GM10266 (cell line): ENCODE data around the gene RAD9A.

Experiments used
- DNase-seq: peaks from one replicate; pipeline ENCODE4 v3.0.0; 2012; ENCODE audit errors: extremely low spot score
- TF ChIP-seq, protein P1 (sequence below): IDR thresholded peaks from 2 replicates; pipeline ENCODE4 v1.5.1; 2012; ENCODE audit warnings: mild to moderate bottlenecking, low read depth; ENCODE audit not compliant: control insufficient read depth, insufficient read depth; ENCODE audit errors: missing control alignments

The RAD9A gene

DNA sequence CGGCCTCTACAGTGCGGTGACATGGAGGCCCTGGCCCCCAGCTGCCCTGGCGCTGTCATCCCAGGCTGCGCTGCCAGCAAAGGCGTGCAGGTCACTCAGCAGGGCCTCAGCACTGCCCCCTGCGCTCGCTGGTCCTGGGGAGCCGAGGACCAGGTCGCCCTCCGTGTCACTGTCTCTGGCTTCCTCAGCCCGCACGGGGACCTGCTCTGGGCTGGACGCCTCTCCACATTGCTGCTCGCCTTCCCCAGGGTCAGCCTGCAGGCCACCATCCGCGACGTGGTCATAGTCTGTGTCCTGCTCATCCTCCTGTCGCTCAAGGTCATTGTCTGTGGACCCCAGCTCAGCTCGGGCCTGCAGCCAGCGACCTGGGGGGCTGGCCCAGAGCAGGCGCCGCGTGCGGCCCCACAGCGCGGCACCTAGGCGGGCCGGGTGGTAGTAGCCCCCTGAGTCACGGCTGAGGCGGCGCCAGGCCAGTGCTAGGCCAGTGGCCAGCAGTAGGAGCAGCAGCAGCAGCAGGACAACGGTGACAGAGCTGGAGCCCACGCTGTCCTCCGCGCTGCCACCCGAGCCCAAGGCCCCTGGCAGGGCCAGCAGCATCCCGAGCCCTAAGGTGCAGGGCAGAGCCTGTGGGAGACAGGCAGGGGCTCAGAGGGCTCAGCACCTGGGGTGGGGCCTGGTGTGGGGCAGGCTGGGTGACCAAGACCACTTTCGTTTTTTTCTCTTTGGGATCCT is 44.1 kb downstream of the RAD9A start:
- TF ChIP-seq, protein P1, sequence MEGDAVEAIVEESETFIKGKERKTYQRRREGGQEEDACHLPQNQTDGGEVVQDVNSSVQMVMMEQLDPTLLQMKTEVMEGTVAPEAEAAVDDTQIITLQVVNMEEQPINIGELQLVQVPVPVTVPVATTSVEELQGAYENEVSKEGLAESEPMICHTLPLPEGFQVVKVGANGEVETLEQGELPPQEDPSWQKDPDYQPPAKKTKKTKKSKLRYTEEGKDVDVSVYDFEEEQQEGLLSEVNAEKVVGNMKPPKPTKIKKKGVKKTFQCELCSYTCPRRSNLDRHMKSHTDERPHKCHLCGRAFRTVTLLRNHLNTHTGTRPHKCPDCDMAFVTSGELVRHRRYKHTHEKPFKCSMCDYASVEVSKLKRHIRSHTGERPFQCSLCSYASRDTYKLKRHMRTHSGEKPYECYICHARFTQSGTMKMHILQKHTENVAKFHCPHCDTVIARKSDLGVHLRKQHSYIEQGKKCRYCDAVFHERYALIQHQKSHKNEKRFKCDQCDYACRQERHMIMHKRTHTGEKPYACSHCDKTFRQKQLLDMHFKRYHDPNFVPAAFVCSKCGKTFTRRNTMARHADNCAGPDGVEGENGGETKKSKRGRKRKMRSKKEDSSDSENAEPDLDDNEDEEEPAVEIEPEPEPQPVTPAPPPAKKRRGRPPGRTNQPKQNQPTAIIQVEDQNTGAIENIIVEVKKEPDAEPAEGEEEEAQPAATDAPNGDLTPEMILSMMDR, result no peak
- no peak for DNase-seq

DNA sequence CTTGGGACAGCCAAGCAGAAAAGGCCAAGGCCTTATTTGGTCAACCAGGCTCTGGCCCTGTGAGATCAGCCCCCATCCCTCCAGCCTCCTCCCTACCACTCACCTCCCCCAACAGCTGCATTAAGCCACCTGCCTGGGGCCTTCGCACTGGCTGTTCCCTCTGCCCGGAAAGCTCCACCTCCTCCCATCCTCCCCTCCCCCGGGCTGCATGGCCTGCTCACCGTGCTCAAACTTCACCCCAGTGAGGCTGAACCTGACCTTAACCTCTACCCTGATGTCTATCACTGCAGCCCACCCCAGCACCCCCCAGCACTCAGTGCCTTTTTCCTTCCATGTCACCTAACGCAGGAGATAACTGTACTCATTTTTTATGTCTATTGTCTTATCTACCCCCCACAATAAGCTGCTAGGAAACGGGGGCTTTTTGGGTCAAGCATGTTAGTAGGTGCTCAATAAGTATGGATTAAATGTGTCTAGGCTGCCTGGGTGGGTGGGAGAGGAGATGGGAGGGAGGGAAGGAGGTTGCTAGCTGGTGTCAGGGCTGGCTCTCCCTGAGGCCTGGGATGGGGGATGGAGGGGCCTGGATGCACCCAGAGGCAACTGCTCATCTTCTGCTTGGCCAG is 44.8 kb downstream of the RAD9A start:
- TF ChIP-seq, protein P1, result no peak
- peak; percentile 93 for DNase-seq

DNA sequence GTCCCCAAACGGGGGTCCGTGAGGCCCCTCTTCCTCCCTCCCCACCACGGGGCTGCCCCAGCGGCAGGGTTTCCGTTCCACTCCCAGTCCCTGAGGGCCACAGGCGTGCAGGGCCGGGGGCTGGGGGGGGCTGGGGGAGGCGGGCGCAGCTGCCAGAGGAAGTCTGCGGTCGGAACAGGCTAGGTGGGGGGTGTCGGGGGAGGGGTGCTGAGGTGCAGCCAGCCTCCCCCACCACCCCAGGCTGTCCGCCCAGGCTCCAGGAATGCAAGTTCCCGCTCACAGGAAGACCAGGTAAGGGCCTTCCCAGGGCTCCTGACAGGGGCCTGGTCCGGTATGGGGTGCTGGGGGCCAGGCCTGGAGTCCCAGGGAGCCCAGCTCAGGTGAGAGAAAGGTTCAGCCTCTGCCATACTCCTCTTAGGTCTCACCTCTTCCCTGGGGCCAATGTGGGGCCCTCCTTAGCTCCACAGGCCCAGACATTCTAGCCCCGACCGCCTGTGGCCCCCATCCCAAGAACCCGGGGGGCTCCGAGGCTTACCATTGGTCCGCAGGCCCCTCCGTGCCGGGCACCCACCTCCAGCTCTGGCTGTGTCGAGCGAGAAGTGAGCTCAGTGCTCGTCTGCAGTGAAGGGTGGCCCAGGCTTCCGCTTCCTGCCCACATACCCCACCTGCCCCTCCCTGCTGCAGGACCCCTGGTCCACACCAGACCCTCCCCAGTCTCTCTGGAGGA is 45.5 kb downstream of the RAD9A start, which contains the start of gene PTPRCAP:
Gene PTPRCAP (minus strand): TSS at position 601 of the 727 bp plus-strand sequence. CDS start 63 bp downstream, at position 538.
- peak; percentile 82 for DNase-seq
- TF ChIP-seq, protein P1, result no peak

DNA sequence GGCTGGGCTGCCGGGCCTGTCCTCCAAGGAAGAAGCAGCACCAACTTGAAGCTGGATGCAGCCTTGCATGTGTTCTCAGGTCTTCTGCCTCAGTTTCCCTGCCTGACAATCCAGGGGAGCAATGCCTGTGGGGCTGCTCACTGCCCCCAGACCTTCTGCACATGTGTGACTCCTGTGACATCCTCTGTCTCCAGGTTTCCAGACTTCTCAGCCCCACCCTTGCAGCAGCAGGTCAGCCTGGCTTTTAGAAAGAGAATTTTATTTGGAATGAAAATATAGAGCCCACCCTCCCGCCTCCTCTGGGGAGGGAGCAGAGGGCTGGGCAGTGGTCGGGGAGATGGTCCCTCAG is 46.0 kb downstream of the RAD9A start:
- TF ChIP-seq, protein P1, result no peak

DNA sequence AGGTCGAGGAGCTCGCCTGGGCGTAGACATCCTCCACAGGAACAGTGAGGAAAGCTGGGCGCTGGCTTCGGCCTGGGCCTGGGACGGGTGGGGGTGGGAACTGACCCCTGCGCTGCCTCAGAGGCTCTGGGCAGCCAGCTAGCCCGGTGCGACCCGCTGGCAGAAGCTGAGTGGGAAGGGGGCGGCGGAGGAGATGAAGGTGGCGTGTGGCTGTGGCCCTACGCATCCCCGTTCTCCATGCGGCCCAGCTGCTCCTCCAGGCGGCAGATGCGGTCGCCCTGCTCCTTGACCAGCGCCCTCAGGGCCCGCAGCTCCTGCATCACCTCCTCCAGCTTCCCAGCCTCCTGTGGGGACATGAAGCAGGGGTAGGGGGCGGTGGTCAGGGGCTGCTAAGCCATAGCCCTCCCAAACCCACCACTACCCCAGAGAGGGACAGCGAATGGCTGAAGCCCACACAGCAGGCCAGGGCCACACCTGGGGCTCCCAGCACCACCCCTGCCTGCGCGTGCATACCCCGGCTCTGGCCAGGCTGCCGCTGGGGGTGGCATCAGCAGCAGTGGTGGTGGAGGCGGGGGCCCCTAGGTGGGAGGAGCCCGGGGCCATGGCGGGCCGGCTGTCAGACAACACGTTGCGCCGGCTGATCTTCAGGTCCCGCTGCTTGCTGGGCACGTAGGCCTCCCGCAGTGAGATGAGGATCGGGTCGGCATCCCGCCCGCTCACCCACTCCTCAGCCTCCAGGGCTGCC is 46.5 kb downstream of the RAD9A start:
- no peak for DNase-seq

More for the DNA sequence above, 46.0 kb downstream of the RAD9A start:
- no peak for DNase-seq

DNA sequence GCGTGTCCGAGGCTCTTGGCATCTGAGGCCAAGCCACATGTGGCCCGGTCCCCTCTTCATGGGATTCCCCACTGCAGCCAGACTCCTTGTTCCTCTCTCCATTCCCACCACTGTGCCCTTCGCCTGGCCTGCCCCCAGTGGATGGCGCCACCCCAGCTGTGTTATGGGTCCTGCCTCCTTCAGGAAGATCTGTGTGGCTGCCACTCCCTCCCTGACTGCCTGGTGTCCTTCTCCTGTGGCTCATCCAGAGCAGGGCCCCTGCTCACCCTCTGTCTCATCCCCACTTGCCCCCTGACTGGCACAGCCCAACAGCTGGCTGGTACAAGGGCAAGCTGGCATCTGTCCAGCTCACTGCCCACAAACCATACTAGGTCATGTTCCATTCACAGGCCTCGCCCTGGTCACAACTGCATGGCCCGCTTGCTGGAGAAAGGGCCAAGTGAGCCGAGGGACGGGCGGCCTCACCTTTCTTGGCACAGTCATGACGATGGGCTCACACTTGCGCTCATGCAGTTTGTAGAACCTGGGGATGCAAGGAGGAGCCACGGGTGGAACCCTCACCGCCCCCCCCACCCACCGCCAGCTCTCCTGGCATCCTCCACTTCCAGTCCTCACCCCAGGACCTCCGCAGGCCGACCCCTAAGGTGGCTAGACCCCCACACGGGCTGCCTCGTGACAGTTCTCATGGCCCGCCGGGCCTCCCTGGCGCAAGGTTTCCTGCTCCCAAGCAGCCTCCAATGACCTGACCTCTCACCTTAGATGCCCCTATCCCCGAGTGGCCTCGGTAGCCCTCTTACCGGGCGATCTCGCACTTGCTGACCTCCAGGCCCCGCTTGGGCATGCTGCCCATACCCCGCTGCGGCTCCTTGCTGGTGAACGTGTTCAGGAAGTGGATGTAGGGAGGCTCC is 47.8 kb downstream of the RAD9A start:
- TF ChIP-seq, protein P1, result peak; percentile 55
- no peak for DNase-seq

More for the DNA sequence above, 46.5 kb downstream of the RAD9A start:
- TF ChIP-seq, protein P1, result no peak
